GM15510 (cell line): Measurements from ENCODE around the gene KRTAP10-10.
"Not testable (repeated sequence)": the region's sequence is repeated elsewhere in the genome, so short reads cannot be mapped to it uniquely, and the experiment has no call there.

Experiments used
- POLR2A ChIP-seq: IDR thresholded peaks from 3 replicates; pipeline ENCODE4 v1.6.1; 2011; ENCODE audit warnings: borderline replicate concordance; ENCODE audit not compliant: insufficient read length; ENCODE audit errors: extremely low read depth

The KRTAP10-10 gene

DNA sequence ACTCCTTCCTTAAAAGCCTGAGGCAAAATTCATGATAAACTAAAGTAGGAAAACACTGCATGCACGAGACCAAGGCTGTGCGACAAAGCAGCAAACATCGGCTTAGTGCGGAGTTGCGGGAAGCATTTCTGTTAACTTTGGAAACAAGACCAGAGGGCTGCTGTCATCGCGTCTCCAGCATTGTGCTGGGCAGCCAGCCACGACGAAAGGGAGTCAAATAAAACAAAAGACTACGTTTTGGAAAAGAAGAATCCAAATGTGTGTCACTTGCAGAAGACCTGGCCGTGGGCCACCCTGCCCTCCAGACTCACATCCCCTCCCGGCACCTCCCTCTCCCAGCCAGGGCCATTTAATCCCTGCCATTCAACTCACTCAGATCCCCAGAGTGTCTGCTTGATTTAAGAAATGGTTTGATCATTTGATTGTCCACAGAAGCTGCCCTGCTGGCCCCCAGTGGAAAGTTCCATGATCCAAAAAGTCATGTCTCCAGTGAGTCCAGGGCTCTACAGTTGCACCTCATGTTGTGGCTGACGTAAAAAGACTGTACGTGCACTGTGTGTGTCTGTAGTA is 6.7 kb downstream of the KRTAP10-10 start:
- TF ChIP-seq POLR2A = no peak

DNA sequence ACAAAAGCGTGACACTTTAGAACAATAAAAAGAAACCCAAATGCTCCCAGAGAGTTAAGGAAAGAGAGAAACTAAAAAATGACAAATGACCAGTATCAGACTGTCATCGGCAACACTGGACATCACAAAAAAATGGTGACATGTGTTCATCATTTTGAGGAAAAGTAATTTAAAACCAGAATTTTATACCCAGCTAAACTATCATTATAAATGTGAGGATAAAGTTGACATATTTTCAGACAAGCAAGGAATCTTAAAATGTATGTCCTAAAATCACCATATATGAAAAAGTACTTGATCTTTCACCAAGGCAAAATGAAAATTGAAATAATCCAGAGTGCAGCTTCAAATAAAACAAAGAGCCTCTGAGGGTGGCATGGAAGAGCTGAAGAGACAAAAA is 7.7 kb downstream of the KRTAP10-10 start:
- no peak for TF ChIP-seq POLR2A

DNA sequence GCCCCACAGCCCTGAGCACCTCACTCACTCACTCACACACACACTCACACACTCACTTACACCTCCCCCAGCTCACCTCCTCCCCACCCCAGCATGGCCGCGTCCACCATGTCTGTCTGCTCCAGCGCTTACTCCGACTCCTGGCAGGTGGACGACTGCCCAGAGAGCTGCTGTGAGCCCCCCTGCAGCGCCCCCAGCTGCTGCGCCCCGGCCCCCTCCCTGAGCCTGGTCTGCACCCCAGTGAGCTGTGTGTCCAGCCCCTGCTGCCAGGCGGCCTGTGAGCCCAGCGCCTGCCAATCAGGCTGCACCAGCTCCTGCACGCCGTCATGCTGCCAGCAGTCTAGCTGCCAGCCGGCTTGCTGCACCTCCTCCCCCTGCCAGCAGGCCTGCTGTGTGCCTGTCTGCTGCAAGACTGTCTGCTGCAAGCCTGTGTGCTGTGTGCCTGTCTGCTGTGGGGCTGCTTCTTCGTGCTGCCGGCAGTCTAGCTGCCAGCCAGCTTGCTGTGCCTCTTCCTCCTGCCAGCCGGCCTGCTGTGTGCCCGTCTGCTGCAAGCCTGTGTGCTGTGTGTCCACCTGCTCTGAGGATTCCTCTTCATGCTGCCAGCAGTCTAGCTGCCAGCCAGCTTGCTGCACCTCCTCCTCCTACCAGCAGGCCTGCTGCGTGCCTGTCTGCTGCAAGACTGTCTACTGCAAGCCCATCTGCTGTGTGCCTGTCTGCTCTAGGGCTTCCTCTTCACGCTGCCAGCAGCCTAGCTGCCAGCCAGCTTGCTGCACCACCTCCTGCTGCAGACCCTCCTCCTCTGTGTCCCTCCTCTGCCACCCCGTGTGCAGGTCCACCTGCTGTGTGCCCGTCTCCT is 9.4 kb downstream of the KRTAP10-10 start, which contains the start of gene KRTAP10-11:
TSS of gene KRTAP10-11 (plus strand) at position 49 of the 856 bp plus-strand sequence. CDS start at position 94, 45 bp downstream.
- not testable (repeated sequence) for TF ChIP-seq POLR2A

DNA sequence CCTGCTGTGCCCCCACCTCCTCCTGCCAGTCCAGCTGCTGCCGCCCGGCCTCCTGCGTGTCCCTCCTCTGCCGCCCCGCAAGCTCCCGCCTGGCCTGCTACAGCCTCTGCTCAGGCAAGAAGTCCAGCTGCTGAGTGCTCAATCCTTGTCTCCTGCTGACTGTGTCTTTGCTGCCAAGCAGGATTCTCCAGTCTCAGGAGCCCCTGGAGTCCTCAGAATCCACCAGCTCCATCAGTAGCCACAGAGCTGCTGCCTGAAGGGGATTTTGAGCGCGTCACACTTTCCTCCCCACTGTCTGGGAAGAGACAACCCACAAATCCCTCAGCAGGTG is 10.0 kb downstream of the KRTAP10-10 start:
- TF ChIP-seq POLR2A = no peak

DNA sequence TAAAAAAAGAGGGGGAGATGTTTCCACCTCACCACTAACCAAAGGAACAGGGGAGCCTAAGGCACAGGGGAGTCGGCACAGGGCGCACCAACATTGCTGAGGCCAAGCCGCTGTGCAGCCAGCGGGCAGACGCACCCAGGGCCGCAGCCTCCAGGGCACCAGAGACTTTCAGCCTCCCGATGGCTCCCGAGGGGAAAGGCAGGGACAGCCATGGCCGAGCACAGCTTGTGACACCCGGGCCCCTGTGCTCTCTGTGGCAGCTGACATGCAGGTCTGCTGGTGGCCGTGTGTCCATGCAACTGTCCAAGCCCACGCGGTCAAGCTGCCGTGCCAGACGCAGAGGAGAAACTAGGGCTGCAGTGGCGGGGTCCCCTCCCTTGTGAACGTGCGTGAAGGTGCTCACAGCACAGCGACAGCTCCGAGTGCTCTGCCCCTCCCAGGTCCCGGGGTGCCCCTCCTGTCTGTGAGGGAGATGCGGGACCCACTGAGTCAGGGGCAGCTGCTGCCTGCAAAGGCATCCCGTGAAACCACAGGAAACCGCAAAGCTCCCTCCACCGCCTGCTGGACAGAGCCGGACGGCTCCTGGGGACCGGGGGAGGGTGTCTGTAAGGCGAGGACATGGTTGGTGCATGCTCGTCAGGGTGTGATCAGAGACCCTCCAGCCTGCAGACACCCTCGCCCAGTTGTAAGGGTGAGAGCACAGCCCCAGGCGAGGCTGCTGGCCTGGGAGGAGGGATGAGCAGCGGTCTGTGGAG is 11.6 kb downstream of the KRTAP10-10 start:
- TF ChIP-seq POLR2A = no peak

DNA sequence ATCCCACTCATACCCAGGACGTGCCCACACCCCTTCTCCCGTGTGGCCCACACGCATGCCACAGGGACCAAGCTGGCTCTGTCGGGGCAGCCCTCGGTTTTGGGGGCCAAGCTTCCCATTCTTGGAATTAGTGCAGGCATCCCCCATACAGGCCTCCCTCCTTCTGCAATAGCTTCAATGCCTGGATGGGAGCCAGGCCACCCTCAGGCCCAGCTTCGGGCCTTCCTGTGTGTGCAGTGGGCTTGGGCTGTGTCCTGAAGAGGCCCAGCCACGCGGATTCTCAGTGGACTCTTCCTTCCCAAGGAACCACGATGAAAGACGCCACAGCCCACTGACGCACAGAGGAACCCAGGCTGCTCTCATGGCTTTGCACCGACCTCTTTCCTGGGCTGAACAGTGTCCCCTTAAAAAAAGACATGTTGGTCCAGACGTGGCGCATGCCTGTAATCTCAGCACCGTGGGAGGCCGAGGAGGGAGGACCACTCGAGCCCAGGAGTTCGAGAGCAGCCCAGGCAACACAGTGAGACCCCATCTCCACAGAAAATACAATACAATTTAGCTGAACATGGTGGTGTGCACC is 12.5 kb downstream of the KRTAP10-10 start:
- TF ChIP-seq POLR2A = no peak

DNA sequence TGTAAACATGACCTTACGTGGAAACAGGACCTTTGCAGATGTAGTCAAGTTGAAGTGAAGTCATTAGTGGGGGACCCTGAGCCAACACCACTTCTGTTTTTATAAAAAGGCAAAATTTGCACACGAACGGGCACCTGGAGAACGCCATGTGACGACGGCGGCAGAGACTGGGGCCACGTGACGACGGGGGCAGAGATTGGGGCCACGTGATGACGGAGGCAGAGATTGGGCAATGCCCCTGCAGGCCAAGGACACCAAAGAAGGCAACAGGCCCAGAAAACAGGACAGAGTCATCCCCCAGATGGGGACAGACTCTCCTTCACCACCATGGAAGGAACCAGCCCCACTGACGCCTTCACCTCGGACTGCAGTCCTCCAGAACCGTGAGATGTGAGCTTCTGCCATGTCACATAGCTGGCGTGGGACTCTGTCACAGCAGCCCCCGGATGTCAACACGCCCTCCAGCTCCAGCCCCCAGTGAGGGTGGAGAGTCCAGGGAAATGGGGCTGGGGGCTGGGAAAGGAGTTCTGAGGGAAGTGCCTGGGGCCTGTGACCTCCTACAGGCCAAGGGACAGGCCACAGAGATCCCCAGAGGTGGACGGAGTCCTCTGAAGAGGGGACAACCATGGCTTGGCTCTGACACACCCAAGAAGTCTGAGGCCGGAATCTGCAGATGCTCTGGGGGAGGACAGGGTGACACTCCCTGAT is 13.3 kb downstream of the KRTAP10-10 start:
- TF ChIP-seq POLR2A = no peak

DNA sequence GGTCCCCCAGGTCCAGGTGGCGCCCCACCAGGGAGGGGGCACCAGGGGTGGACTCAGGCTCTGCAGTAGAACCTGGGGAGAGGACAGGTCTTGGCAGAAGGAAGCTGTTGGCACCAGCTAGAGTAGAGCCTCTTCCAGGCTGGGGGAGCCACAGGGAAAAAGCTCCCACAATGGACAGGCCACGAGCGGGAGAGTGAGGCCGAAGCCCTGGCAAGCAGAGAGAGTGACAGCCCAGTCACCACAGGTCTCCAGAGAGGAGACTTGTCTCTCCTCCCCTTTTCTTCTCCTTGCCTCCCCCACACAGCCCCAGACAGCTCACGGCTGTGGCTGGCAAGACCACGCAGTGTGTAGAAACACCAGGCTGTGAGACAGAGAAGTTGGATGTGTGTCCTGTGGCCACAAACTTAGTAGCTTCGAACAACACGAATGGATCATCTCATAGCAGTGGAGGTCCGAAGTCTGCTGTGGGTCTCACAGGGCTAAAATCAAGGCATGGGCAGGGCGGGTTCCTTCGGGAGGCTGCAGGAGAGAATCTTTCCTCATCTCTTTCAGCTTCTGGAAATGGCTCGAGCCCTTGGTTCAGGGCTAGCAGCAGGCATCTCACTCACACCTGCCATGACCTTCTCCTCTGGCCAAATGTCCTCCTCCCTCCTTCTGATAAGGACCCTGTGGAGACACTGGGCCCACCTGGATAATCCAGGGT is 14.0 kb downstream of the KRTAP10-10 start:
- TF ChIP-seq POLR2A = no peak

DNA sequence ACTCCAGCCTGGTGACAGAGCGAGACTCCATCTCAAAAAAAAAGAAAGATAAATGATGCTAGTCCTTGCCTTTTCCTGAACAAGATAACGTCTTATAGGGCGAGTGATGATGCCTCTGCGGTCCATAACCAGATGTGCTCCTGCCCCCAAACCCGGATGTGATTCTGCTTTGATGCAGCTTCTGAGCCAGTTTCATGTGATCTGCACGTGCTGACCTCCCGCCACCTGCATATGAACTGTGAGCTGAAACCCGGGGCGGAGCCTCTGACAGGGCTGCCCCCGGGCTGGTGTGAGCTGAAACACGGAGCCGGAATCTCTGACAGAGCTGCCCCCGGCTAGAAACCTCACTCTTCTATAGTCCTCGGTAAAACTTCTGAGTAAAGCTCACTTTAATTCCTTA is 16.0 kb downstream of the KRTAP10-10 start:
- no peak for TF ChIP-seq POLR2A

DNA sequence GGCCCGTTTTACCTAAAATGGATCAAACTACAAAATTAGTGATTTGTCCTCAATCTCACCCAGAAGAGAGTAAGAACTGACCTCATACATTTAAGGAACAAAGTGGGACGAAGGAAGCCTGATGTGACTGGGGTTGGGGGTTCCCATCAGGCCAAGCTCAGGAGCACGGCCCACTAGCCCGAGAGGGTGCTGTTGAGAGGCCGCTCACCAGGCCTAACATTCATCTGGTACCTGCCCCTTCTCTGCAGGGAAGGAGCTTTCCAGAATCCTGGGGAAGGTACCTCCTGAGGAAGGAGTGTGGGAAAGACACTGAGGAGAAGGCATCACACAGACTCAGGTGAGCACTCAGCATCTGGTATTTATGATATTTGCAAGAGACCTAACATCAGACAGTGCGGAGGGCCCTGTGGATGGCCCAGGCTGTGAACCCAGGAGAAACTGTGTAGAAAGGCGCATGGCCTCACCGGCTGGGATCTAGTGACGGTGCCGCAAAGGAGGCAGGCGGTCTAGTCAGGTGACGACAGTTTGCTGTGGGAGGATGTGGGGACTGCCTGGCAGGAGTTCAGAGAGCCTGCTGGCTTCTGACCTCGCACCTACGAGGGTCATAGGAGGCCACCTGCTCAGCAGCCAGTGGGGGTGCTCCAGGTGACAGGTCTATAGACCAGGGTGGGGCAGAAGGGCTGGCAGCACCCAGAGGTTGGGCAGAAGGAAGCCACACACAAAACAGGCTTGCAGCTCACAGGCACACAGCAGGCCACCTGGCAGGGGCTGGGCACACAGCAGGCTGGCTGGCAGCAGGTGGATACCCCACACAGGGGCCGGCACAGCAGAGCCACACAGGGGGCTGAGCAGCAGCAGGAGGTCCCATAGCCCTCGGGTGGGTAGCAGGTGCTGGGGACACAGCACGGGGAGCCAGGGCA is 16.8 kb downstream of the KRTAP10-10 start:
- TF ChIP-seq POLR2A = no peak

DNA sequence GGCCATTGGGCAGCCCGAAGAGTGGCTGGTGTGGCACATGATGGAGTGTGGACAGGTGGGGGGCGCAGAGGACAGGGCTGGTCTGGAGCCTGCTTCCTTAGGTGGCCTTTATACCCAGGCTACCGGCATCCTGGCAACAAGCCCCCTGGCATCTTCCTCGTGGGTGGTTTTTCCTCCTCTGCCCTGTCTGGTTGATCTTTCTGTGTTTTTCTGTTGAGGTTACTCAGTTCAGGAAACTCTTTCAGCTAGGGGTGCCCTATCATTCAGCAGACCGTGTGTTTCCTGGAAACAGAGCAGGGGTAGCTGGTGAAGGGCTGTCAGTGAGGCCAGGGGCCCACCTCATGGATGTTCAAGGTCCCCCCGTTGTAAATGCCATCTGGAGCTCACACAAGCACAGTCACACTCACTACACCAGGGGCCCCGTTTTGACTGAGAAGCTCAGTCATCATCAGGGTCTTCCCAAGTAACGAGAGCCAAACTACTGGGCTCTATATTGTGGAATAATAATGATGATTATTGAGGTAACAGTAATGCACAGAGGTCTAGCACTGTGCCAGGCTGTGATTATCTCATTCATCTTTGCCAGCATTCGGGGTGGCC is 17.5 kb downstream of the KRTAP10-10 start, which contains the start of gene KRTAP12-4:
TSS of gene KRTAP12-4 (minus strand) at position 84 of the 600 bp plus-strand sequence. CDS start at position 39, 45 bp downstream.
- no peak for TF ChIP-seq POLR2A

DNA sequence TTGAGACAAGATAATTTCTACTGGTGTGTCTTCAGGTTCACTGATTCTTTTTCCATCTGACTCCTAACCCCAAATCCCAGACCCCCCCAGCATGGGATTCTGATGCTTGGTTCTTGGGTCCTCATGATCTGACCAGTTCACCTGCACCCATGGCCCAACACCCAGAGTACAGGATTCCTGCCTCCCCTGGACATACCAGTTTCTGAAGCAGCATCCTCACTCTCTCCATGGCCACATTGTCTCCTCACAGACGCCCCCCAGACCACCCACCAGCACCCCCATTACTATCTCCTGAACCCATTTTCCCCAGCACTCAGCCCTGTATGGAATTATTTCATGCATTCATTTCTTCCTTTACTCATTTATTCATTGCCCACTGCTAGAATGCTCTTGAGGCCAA is 19.7 kb downstream of the KRTAP10-10 start:
- TF ChIP-seq POLR2A = no peak
